Measurements from ENCODE around the gene SLC22A31.

The SLC22A31 gene

GRCh38 chr16:89174055-89174827 lies 26.1 kb downstream of the SLC22A31 start:
- no peak overlapping the region for H3K4me3 ChIP-seq (ENCODE audit: low read length)
- H3K27me3 ChIP-seq (ENCODE audit: low read depth, low read length) = peaks cover 40% of the 10 kb centered on the region
- TF ChIP-seq EZH2phosphoT487 (IDR thresholded peaks at IDR 0.05; ENCODE audit: low read depth) = no peak
- no peak for TF ChIP-seq CTCF (IDR thresholded peaks at IDR 0.05; ENCODE audit: low read depth, low read length)
- no peaks in the 10 kb centered on the region; the same call in 1 of the 2 replicates for H4K20me1 ChIP-seq (ENCODE audit: insufficient read depth, low read length)
- H3K4me1 ChIP-seq (ENCODE audit: low read length) = peaks cover 13% of the 10 kb centered on the region
- no peaks in the 10 kb centered on the region for H3K79me2 ChIP-seq (ENCODE audit: low read length)
- no peak overlapping the region for H3K9ac ChIP-seq (ENCODE audit: low read length)
- H3K9me3 ChIP-seq (ENCODE audit: insufficient read depth, low read length) = no peaks in the 10 kb centered on the region
- no peaks in the 10 kb centered on the region for H3K36me3 ChIP-seq (replicated peaks; ENCODE audit: low read depth, low read length)
- H2AFZ ChIP-seq (ENCODE audit: low read depth, low read length) = no peak overlapping the region
- H3K27ac ChIP-seq (ENCODE audit: low read length) = no peak overlapping the region
- no peak overlapping the region for H3K4me2 ChIP-seq (ENCODE audit: low read length)

GRCh38 chr16:89173174-89173921 lies 27.0 kb downstream of the SLC22A31 start:
- H2AFZ ChIP-seq (ENCODE audit: low read depth, low read length) = no peak overlapping the region
- peaks cover 45% of the 10 kb centered on the region for H3K27me3 ChIP-seq (ENCODE audit: low read depth, low read length)
- H3K4me2 ChIP-seq (ENCODE audit: low read length) = no peak overlapping the region
- H3K36me3 ChIP-seq (replicated peaks; ENCODE audit: low read depth, low read length) = no peaks in the 10 kb centered on the region
- TF ChIP-seq CTCF (IDR thresholded peaks at IDR 0.05; ENCODE audit: low read depth, low read length) (no peak), EZH2phosphoT487 (IDR thresholded peaks at IDR 0.05; ENCODE audit: low read depth) (no peak)
- no peak overlapping the region for H3K27ac ChIP-seq (ENCODE audit: low read length)
- no peaks in the 10 kb centered on the region; the same call in 1 of the 2 replicates for H4K20me1 ChIP-seq (ENCODE audit: insufficient read depth, low read length)
- H3K4me1 ChIP-seq (ENCODE audit: low read length) = peaks cover 19% of the 10 kb centered on the region
- H3K4me3 ChIP-seq (ENCODE audit: low read length) = no peak overlapping the region
- no peaks in the 10 kb centered on the region for H3K9me3 ChIP-seq (ENCODE audit: insufficient read depth, low read length)
- H3K9ac ChIP-seq (ENCODE audit: low read length) = no peak overlapping the region
- H3K79me2 ChIP-seq (ENCODE audit: low read length) = no peaks in the 10 kb centered on the region

- Histone ChIP-seq H3K79me2 (ENCODE audit: low read length) (no peaks in the 10 kb centered on the region), H3K27ac (ENCODE audit: low read length) (no peak overlapping the region), H3K27me3 (ENCODE audit: low read depth, low read length) (peaks cover 45% of the 10 kb centered on the region), H3K4me3 (ENCODE audit: low read length) (no peak overlapping the region), H3K36me3 (replicated peaks; ENCODE audit: low read depth, low read length) (no peaks in the 10 kb centered on the region), H4K20me1 (ENCODE audit: insufficient read depth, low read length) (no peaks in the 10 kb centered on the region; the same call in 1 of the 2 replicates), H3K9me3 (ENCODE audit: insufficient read depth, low read length) (no peaks in the 10 kb centered on the region), H2AFZ (ENCODE audit: low read depth, low read length) (no peak overlapping the region), H3K9ac (ENCODE audit: low read length) (no peak overlapping the region), H3K4me1 (ENCODE audit: low read length) (peaks cover 26% of the 10 kb centered on the region), H3K4me2 (ENCODE audit: low read length) (no peak overlapping the region)
- TF ChIP-seq CTCF (IDR thresholded peaks at IDR 0.05; ENCODE audit: low read depth, low read length) = no peak
- TF ChIP-seq EZH2phosphoT487 (IDR thresholded peaks at IDR 0.05; ENCODE audit: low read depth) = no peak
Measured at GRCh38 chr16:89172528-89173173, 27.7 kb downstream of the SLC22A31 start.

DNA sequence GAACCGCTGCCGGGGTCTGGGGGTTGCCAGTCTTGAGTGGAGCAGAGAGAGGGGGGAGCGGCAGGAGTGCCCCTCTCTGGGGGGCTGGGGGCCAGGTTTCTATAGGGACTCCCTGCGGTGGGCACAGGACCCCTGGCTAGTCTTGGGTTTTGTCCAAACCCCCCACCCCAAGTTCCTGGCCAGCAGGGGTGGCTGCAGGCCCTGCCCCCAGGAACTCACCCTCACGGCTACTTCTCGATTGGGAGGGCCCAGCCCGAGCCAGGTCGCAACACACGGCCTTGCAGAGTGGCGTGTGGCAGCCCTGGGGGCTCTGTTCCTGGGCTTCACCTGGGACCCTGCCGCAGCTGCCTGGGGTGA lies 28.2 kb downstream of the SLC22A31 start:
- no peaks in the 10 kb centered on the region for H3K9me3 ChIP-seq (ENCODE audit: insufficient read depth, low read length)
- H2AFZ ChIP-seq (ENCODE audit: low read depth, low read length) = no peak overlapping the region
- no peaks in the 10 kb centered on the region for H3K36me3 ChIP-seq (replicated peaks; ENCODE audit: low read depth, low read length)
- TF ChIP-seq EZH2phosphoT487 (IDR thresholded peaks at IDR 0.05; ENCODE audit: low read depth) = no peak
- no peak for TF ChIP-seq CTCF (IDR thresholded peaks at IDR 0.05; ENCODE audit: low read depth, low read length)
- H3K4me3 ChIP-seq (ENCODE audit: low read length) = no peak overlapping the region
- peaks cover 45% of the 10 kb centered on the region for H3K27me3 ChIP-seq (ENCODE audit: low read depth, low read length)
- H3K79me2 ChIP-seq (ENCODE audit: low read length) = no peaks in the 10 kb centered on the region
- peaks cover 30% of the 10 kb centered on the region for H3K4me1 ChIP-seq (ENCODE audit: low read length)
- no peak overlapping the region for H3K27ac ChIP-seq (ENCODE audit: low read length)
- H4K20me1 ChIP-seq (ENCODE audit: insufficient read depth, low read length) = no peaks in the 10 kb centered on the region; the same call in 1 of the 2 replicates
- H3K4me2 ChIP-seq (ENCODE audit: low read length) = no peak overlapping the region
- H3K9ac ChIP-seq (ENCODE audit: low read length) = no peak overlapping the region
